Measurements from ENCODE around the gene ATP11B. TPM values are rescaled to one million over a fixed set of nuclear protein-coding genes. Genes with fewer than 3 reads are reported as not detected.

ATP11B gene
- total RNA-seq, 3 donors from 2014 or later, result 43.5 to 57.1 (median 50.0) TPM

DNA sequence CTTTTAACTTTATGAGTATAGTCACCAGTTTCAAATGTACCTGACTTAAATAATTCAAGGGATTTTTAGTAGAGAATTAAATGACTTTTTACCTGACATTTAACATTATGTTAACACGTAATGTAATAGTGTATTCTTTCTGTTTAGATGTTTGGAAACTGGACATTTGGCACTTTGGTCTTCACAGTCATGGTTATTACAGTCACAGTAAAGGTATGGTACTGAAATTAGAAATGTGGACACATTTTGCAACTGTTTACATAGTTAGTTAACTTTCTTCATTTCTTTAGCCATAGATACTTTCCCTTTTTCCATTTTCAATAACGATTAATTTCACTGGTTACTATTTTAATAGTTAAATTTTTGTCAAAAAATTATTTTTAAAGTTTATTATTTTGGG is 103.2 kb downstream of the ATP11B start:
- H3K9me3 Mint-ChIP-seq, result no peaks in the 10 kb centered on the region

DNA sequence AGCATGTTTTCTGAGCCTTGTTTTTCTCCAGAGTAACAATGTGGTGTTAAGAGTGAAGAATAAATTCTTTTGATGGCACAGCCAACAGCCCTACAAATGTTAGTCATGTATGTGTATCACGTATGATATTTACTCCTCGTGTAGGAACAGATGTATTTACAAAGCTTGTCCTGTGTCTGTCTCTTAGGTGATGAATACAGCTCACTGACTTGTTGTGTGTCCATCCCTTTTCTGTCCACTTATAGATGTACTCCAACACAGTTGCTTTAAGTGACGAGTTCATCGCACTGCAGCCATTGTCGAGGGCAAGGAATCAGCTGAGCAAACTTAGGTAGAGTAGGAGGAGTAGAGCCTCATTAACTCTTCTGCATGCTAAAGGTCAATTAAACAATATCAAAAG is 108.9 kb downstream of the ATP11B start:
- H3K4me3 Mint-ChIP-seq, result no peak overlapping the region
- H3K36me3 Mint-ChIP-seq (ENCODE audit: insufficient read depth), result peaks cover 32% of the 10 kb centered on the region
- no peak for DNase-seq
- peaks cover 1% of the 10 kb centered on the region for H3K4me1 Mint-ChIP-seq (ENCODE audit: low read depth)
- no peaks in the 10 kb centered on the region for H3K9me3 Mint-ChIP-seq
- no peak for ATAC-seq
- H3K27me3 Mint-ChIP-seq (ENCODE audit: low read depth), result no peaks in the 10 kb centered on the region

More for the DNA sequence above, 103.2 kb downstream of the ATP11B start:
- H3K27me3 Mint-ChIP-seq (ENCODE audit: low read depth), result no peaks in the 10 kb centered on the region
- H3K36me3 Mint-ChIP-seq (ENCODE audit: insufficient read depth), result peaks cover 27% of the 10 kb centered on the region
- ATAC-seq, result no peak
- no peak overlapping the region for H3K4me3 Mint-ChIP-seq
- DNase-seq, result no peak
- H3K4me1 Mint-ChIP-seq (ENCODE audit: low read depth), result no peaks in the 10 kb centered on the region

DNA sequence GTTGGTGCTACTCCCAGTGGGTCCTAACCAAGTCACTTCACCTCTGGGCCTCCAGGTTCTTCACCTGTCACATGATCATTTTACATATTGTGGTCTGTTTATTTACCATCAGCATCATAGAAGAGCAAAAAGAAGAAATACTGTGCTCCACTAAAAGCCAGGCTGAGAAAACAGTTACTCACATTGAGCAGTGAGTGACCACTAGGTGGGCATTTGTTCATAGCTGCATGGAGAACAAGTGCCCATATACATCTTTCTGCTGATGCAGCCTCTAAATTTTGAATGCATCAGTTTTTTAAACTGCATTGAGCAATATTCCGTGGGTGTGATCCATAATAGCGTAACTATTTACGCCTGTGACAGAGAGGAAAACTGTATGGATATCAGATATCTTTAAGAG is 110.9 kb downstream of the ATP11B start:
- ATAC-seq, result no peak

DNA sequence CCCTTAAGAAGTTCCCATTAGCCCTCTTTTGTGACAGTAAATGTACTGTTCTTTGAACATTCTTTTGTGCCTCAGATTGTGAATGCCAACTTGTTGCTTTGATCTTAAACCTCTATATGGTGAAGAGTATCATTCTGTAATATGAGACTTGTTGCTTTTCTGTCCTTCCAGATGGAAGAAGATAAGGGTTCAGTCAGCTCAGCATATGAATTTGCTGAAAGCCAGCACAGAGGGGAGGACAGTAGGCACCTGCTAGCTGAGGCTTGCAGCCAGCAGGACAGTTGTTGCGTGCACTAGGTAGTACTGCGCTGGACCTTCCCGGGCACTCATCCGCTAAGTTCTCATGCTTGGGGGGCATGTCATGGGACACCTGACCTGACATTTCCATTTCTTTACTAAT is 112.3 kb downstream of the ATP11B start:
- Mint-ChIP-seq H3K4me1 (ENCODE audit: low read depth) (peaks cover 11% of the 10 kb centered on the region), H3K9me3 (no peaks in the 10 kb centered on the region), H3K27me3 (ENCODE audit: low read depth) (no peaks in the 10 kb centered on the region), H3K4me3 (no peak overlapping the region), H3K36me3 (ENCODE audit: insufficient read depth) (peaks cover 24% of the 10 kb centered on the region)
- DNase-seq (no peak), ATAC-seq (no peak)

More for the DNA sequence above, 110.9 kb downstream of the ATP11B start:
- DNase-seq, result no peak
- Mint-ChIP-seq H3K4me1 (ENCODE audit: low read depth) (peaks cover 2% of the 10 kb centered on the region), H3K36me3 (ENCODE audit: insufficient read depth) (peaks cover 30% of the 10 kb centered on the region), H3K4me3 (no peak overlapping the region), H3K27me3 (ENCODE audit: low read depth) (no peaks in the 10 kb centered on the region), H3K9me3 (no peaks in the 10 kb centered on the region)

DNA sequence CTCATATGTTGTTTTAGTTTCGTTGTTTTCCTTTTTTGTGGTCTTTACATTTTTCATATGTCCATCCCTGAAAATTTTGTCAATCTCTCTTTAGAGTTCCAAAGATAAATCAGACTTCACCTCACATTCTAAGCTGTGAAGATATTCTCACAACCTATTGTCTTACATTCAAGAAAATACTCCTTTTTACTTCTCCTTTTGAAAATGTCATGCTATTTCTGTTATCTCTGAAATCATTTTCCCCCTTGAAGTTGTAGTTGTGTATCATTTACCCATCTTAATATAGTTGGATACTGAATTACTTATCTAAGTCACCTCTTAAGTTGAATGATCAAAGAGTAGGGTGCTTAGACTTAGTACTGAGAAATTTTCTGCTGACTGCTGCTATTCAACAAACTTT is 112.7 kb downstream of the ATP11B start:
- Mint-ChIP-seq H3K27me3 (ENCODE audit: low read depth) (no peaks in the 10 kb centered on the region), H3K4me1 (ENCODE audit: low read depth) (peaks cover 14% of the 10 kb centered on the region), H3K36me3 (ENCODE audit: insufficient read depth) (peaks cover 24% of the 10 kb centered on the region), H3K4me3 (no peak overlapping the region), H3K9me3 (no peaks in the 10 kb centered on the region)
- DNase-seq (no peak), ATAC-seq (no peak)

DNA sequence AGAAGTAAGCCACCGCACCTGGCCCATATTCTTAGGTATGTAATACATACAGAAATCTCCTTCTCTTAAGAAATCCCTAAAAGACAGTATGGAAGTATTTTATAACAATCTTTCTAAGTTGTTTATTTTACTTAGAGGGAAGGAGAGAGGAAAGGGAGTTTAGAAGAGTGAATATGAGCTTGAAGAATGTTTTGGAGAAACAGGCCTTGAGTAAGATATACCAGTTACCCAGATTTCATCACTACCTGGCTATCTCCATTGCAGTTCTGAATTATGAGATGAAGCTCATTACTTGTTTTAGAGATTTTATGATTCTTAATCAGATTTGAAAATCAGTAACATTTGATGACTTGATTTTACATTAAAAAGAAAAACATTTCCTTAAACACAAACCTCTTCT is 115.2 kb downstream of the ATP11B start:
- no peak for ATAC-seq
- DNase-seq, result no peak
- Mint-ChIP-seq H3K9me3 (no peaks in the 10 kb centered on the region), H3K36me3 (ENCODE audit: insufficient read depth) (peaks cover 12% of the 10 kb centered on the region), H3K4me3 (no peak overlapping the region), H3K27me3 (ENCODE audit: low read depth) (no peaks in the 10 kb centered on the region), H3K4me1 (ENCODE audit: low read depth) (peaks cover 37% of the 10 kb centered on the region)

DNA sequence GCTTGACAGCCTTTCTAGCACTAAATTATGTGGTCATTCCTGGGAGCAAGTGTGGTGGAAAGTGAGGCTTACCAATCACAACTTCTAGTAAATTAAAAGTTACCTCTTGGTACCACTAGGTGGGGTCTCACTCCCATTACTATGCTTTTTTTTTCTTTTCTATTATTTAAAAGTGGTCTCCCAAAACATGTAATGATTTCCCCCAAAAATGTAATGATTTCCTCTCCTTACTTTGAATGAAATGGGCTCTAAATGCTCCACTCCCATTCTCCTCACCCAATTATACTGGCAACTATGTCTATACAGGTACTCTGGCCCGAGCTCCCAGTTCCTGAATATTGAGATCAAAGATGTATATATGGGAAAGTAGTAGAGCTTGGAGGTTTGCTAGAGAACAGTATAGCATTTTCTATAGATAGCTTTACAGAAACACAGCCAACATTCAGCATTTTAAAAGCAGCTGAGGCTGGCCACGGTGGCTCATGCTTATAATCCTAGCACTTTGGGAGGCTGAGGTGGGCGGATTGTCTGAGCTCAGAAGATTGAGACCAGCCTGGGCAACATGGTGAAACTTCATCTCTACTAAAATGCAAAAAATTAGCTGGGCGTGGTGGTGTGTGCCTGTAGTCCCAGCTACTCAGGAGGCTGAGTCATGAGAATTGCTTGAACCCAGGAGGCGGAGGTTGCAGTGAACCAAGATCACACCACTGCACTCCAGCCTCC is 116.2 kb downstream of the ATP11B start:
- Mint-ChIP-seq H3K36me3 (ENCODE audit: insufficient read depth) (peaks cover 8% of the 10 kb centered on the region), H3K4me1 (ENCODE audit: low read depth) (peaks cover 45% of the 10 kb centered on the region), H3K9me3 (no peaks in the 10 kb centered on the region), H3K4me3 (no peak overlapping the region), H3K27me3 (ENCODE audit: low read depth) (no peaks in the 10 kb centered on the region)
- DNase-seq, result no peak
- no peak for ATAC-seq

DNA sequence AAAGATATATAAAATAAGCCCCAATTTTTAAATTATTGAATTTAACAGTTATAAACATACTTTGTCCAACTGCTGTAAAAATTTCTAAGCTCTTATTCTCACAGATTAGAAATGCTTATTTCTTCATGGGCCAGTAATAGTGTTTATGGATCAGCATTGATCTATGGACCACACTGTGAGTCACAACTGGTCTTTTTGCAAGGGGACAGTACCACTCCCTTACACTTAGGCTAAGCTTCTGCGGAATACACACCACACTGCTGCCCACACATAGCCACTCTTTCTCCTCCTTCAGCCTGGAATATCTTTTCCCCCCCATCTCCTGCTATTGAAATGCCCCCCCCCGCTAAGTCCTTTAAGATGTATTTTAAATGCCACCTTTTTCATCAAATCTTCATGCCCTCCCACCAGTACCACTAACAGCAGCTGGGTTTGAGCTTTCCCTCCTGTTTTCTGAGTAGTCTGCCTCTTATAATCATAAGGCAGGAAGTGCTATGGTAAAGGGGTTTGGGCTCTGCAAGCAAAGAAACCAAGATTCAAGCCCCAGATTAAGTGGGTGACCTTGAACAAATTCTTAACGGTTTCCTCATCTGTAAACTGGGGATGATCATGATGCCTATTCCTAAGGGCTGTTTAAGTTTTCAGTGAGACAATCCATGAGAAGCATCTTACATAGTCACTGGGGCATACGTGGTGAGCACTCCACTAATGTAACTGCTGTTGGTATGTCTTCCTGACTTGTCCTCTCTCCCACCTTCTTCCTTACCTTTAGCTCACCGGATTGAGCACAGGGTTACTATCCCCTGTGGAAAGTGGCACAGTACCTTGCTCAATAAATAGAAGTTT is 117.9 kb downstream of the ATP11B start:
- no peak overlapping the region for H3K4me3 Mint-ChIP-seq
- H3K9me3 Mint-ChIP-seq, result no peaks in the 10 kb centered on the region
- peaks cover 54% of the 10 kb centered on the region for H3K4me1 Mint-ChIP-seq (ENCODE audit: low read depth)
- peaks cover 7% of the 10 kb centered on the region for H3K36me3 Mint-ChIP-seq (ENCODE audit: insufficient read depth)
- peak; percentile 24 to 33 for ATAC-seq
- DNase-seq, result no peak
- no peaks in the 10 kb centered on the region for H3K27me3 Mint-ChIP-seq (ENCODE audit: low read depth)

DNA sequence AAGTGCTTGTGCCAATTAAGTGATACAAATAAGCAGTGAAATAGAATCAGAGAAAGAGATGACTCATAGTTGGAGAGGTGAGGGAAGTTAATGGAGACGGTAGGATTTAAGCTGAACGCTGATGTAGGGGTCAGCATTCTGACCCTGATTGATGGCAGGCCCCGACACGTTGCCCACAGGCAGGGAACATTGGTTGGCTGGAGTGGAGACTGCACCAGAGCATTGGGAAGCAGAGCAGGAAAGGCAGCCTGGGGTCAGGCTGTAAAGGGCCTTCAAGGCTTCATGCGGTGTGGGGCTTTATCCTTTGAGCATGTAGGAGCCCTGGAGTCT is 118.4 kb downstream of the ATP11B start:
- DNase-seq (no peak), ATAC-seq (peak; percentile 16 to 26)
- Mint-ChIP-seq H3K4me1 (ENCODE audit: low read depth) (peaks cover 54% of the 10 kb centered on the region), H3K36me3 (ENCODE audit: insufficient read depth) (peaks cover 7% of the 10 kb centered on the region), H3K4me3 (no peak overlapping the region), H3K27me3 (ENCODE audit: low read depth) (no peaks in the 10 kb centered on the region), H3K9me3 (no peaks in the 10 kb centered on the region)

DNA sequence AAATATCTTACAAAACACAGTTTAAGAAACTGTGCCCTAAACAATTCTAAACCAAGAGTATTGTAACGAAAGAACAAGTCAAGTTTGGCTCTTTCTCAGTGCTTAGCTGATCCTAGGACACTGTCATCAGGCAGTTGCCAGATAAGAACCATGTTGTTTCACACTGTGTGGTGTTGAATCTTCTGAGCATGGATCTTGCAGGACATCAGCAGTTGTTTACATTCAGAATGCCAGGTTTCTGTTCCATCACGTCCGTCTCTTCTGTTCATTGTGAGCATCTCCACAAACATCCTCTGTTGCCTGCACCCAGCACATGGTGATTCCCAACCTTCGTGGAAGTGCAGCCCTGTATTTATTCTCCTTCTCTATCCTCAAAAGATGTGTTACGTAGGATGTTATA is 119.2 kb downstream of the ATP11B start:
- Mint-ChIP-seq H3K9me3 (no peaks in the 10 kb centered on the region), H3K4me1 (ENCODE audit: low read depth) (peaks cover 54% of the 10 kb centered on the region), H3K27me3 (ENCODE audit: low read depth) (no peaks in the 10 kb centered on the region), H3K4me3 (no peak overlapping the region), H3K36me3 (ENCODE audit: insufficient read depth) (peaks cover 7% of the 10 kb centered on the region)
- ATAC-seq, result no peak
- DNase-seq, result no peak

DNA sequence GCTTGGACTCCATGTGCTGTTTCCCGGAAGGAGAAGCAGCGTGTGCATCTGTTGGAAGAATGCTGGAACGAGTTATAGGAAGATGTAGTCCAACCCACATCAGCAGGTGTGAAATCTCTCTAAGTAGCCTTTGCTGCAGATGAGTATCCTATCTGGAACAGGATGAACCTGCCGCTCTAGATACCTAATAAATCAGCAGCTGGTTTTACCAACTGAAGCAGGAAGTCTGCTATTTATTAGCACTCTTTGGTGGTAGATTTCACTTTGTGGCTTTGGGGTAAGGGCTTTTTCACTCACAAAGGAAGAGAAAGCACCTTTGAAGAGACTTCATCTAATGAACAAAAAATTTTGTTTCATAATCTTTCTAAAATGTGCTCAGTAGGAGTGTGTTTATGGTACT is 120.6 kb downstream of the ATP11B start:
- Mint-ChIP-seq H3K4me3 (no peak overlapping the region), H3K27me3 (ENCODE audit: low read depth) (no peaks in the 10 kb centered on the region), H3K9me3 (no peaks in the 10 kb centered on the region), H3K36me3 (ENCODE audit: insufficient read depth) (peaks cover 7% of the 10 kb centered on the region), H3K4me1 (ENCODE audit: low read depth) (peaks cover 54% of the 10 kb centered on the region)
- ATAC-seq (peak; percentile 22 to 32), DNase-seq (no peak)

DNA sequence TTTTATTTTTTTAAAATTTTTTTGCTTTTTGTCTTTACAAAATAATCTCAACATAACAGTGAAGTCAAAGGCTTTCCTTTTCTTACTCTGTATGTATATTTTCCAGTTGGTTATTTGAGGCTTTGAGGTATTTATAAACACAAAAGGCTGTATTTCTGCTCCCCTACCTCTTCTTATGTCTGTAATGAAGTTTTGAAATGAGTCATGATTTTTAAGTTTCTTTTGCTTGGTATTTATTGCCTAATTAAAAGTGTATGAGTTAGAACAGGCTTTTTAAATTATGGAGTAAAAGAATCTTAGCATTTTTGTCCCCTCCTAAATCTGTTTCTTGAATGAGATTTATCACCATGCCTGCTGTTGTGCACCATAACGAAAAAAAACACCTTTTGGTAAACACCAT is 121.0 kb downstream of the ATP11B start:
- Mint-ChIP-seq H3K4me1 (ENCODE audit: low read depth) (peaks cover 52% of the 10 kb centered on the region), H3K4me3 (no peak overlapping the region)
- ATAC-seq, result peak in 1 of 2 donors; percentile 14

DNA sequence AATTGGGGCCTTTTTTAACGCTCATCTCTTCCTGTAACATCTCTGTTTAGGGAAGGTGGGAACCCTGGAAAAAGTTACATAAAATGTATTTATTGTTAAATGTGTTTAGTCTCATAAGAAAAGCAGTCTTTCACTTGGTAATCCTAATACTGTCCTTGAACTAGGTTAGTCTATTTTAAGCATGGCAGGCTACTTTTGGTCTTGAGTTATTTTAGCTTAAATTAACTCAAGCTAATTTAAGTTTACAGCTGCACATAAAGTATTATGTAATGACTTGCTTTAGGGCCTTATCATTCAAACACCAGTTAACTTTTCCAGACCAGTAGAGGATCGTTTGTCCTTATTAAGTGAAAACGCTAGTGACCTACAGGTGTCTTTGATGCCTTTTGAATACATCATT is 123.8 kb downstream of the ATP11B start:
- Mint-ChIP-seq H3K4me1 (ENCODE audit: low read depth) (peaks cover 30% of the 10 kb centered on the region), H3K27me3 (ENCODE audit: low read depth) (no peaks in the 10 kb centered on the region)

More for the DNA sequence above, 121.0 kb downstream of the ATP11B start:
- Mint-ChIP-seq H3K36me3 (ENCODE audit: insufficient read depth) (peaks cover 7% of the 10 kb centered on the region), H3K27me3 (ENCODE audit: low read depth) (no peaks in the 10 kb centered on the region), H3K9me3 (no peaks in the 10 kb centered on the region)
- no peak for DNase-seq

DNA sequence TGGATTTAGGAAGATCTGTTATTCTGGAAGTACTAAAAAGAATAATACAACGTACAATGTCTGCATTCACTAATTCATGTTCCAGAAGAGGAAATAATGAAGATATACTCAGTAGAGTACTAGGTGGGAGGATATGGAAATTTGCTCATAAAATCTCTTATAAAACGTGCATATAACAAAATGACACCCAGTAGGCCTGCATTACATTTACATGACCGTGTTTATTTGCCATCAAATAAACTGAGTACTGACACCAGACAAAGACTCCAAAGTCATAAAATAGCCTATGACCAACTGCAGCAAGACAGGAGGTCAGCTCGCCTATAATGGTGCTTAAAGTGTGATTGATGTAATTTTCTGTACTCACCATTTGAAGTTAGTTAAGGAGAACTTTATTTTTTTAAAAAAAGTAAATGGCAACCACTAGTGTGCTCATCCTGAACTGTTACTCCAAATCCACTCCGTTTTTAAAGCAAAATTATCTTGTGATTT is 126.6 kb downstream of the ATP11B start:
- H3K4me3 Mint-ChIP-seq, result no peak overlapping the region
- ATAC-seq, result no peak
- no peaks in the 10 kb centered on the region for H3K9me3 Mint-ChIP-seq

More for the DNA sequence above, 123.8 kb downstream of the ATP11B start:
- Mint-ChIP-seq H3K9me3 (no peaks in the 10 kb centered on the region), H3K36me3 (ENCODE audit: insufficient read depth) (peaks cover 7% of the 10 kb centered on the region), H3K4me3 (no peak overlapping the region)
- DNase-seq (no peak), ATAC-seq (no peak)

More for the DNA sequence above, 126.6 kb downstream of the ATP11B start:
- no peak for DNase-seq
- H3K27me3 Mint-ChIP-seq (ENCODE audit: low read depth), result no peaks in the 10 kb centered on the region
- H3K4me1 Mint-ChIP-seq (ENCODE audit: low read depth), result peaks cover 6% of the 10 kb centered on the region
- H3K36me3 Mint-ChIP-seq (ENCODE audit: insufficient read depth), result peaks cover 8% of the 10 kb centered on the region
